ENCODE measurements around the gene RXRA.

DNA sequence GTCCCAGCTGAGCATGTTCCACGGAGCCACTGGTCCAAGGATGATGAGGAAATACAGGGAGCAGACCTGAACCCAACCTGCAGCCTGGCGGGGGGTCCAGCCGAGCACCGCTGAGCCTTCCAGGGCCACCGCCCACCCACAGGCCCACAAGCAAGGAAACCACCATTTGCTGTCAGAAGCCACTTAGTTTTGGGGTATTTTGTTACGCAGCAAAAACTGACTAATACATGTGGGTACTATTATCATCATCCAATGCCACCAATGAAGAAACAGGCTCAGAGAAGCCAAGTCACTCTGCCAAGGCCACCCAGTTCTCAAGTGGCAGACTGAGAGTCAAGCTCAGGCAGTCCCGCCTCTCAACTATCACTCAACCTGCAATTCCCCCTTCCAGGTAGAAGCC lies 48.0 kb upstream of the RXRA start:
- TF ChIP-seq, protein P1, sequence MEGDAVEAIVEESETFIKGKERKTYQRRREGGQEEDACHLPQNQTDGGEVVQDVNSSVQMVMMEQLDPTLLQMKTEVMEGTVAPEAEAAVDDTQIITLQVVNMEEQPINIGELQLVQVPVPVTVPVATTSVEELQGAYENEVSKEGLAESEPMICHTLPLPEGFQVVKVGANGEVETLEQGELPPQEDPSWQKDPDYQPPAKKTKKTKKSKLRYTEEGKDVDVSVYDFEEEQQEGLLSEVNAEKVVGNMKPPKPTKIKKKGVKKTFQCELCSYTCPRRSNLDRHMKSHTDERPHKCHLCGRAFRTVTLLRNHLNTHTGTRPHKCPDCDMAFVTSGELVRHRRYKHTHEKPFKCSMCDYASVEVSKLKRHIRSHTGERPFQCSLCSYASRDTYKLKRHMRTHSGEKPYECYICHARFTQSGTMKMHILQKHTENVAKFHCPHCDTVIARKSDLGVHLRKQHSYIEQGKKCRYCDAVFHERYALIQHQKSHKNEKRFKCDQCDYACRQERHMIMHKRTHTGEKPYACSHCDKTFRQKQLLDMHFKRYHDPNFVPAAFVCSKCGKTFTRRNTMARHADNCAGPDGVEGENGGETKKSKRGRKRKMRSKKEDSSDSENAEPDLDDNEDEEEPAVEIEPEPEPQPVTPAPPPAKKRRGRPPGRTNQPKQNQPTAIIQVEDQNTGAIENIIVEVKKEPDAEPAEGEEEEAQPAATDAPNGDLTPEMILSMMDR (IDR thresholded peaks at IDR 0.05 in 8 of 11, conservative IDR thresholded peaks at IDR 0.05 in 3 of 11), result no peak
- TF ChIP-seq POLR2AphosphoS5 (IDR thresholded peaks at IDR 0.05), result no peak

Measured in spleen (tissue), 7 donors.